HG03095 (cell line): Measurements from ENCODE around the gene SSC5D.

Experiments used
- ATAC-seq: cut with Tn5 transposase; IDR thresholded peaks from one replicate; pipeline ENCODE4 v1.9.1; 2021; ENCODE audit warnings: moderate library complexity; ENCODE audit not compliant: unreplicated experiment

SSC5D gene

GRCh38 chr19:55535173-55535964, 47.1 kb downstream of the SSC5D start:
- ATAC-seq, result no peak

- no peak for ATAC-seq
These were observed 47.7 kb downstream of the SSC5D start for GRCh38 chr19:55535965-55536350.

- no peak for ATAC-seq
These were observed 48.1 kb downstream of the SSC5D start for GRCh38 chr19:55536366-55536765.

GRCh38 chr19:55536951-55537740, 48.9 kb downstream of the SSC5D start, which contains the start of gene SBK2:
SBK2 (minus strand) TSS chr19:55537133; CDS start chr19:55536294, 839 bp downstream.
- no peak for ATAC-seq

GRCh38 chr19:55537741-55538111, 49.5 kb downstream of the SSC5D start:
- no peak for ATAC-seq

- no peak for ATAC-seq
These were observed 49.9 kb downstream of the SSC5D start for GRCh38 chr19:55538132-55538531.

GRCh38 chr19:55539090-55539984, 51.1 kb downstream of the SSC5D start:
- no peak for ATAC-seq

- no peak for ATAC-seq
These were observed 52.4 kb downstream of the SSC5D start for GRCh38 chr19:55540619-55541018.

GRCh38 chr19:55541091-55541490, 52.9 kb downstream of the SSC5D start:
- ATAC-seq, result no peak

GRCh38 chr19:55542292-55542855, 54.1 kb downstream of the SSC5D start:
- ATAC-seq, result no peak

- ATAC-seq, result no peak
These were observed 55.3 kb downstream of the SSC5D start for GRCh38 chr19:55543567-55543966.

- ATAC-seq, result no peak
These were observed 55.8 kb downstream of the SSC5D start for GRCh38 chr19:55544014-55544413.

GRCh38 chr19:55544776-55545439, 56.7 kb downstream of the SSC5D start:
- ATAC-seq, result no peak

GRCh38 chr19:55545443-55545842, 57.2 kb downstream of the SSC5D start, which contains the start of gene SBK3:
SBK3 (minus strand) TSS chr19:55545543; CDS start chr19:55545543, 0 bp downstream.
- ATAC-seq, result no peak

GRCh38 chr19:55546011-55546410, 57.8 kb downstream of the SSC5D start:
- ATAC-seq, result no peak

GRCh38 chr19:55546822-55547614, 58.8 kb downstream of the SSC5D start:
- no peak for ATAC-seq

GRCh38 chr19:55549500-55550320, 61.5 kb downstream of the SSC5D start:
- no peak for ATAC-seq

GRCh38 chr19:55550321-55550650, 62.0 kb downstream of the SSC5D start:
- no peak for ATAC-seq

GRCh38 chr19:55552206-55552605, 64.0 kb downstream of the SSC5D start:
- ATAC-seq, result no peak
